GM18520 (cell line): ENCODE data around the gene ARMC5.

Experiments used
- ATAC-seq: cut with Tn5 transposase; IDR thresholded peaks from one replicate; pipeline ENCODE4 v1.9.1; 2021; ENCODE audit not compliant: unreplicated experiment

The ARMC5 gene

DNA sequence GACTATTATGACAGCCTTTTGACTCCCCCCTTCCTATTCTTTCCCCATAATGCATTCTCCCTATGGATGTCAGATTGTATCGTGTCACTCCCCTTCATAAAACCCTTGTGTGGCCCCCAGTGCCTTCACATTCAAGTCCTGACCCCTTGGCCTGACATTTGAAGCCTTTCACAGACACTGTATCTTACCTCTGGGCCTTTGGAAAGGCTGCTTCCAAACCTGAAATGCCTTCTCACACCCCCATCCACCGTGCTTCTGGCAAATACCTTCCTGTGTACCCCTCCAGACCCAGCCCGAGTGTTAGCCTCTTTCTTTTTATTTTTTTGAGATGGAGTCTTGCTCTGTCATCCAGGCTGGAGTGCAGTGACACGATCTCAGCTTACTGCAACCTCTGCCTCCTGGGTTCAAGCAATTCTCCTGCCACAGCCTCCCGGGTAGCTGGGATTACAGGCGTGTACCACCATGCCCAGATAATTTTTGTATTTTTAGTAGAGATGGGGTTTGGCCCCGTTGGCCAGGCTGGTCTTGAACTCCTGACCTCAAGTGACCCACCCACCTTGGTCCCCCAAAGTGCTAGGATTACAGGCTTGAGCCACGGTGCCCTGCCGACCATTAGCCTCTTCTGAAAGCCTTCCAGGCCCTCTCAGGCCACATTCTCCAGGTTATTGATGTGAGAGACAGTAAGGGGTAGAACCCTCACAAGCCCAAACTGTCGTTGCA lies 2.1 kb downstream of the ARMC5 start:
- ATAC-seq = no peak

DNA sequence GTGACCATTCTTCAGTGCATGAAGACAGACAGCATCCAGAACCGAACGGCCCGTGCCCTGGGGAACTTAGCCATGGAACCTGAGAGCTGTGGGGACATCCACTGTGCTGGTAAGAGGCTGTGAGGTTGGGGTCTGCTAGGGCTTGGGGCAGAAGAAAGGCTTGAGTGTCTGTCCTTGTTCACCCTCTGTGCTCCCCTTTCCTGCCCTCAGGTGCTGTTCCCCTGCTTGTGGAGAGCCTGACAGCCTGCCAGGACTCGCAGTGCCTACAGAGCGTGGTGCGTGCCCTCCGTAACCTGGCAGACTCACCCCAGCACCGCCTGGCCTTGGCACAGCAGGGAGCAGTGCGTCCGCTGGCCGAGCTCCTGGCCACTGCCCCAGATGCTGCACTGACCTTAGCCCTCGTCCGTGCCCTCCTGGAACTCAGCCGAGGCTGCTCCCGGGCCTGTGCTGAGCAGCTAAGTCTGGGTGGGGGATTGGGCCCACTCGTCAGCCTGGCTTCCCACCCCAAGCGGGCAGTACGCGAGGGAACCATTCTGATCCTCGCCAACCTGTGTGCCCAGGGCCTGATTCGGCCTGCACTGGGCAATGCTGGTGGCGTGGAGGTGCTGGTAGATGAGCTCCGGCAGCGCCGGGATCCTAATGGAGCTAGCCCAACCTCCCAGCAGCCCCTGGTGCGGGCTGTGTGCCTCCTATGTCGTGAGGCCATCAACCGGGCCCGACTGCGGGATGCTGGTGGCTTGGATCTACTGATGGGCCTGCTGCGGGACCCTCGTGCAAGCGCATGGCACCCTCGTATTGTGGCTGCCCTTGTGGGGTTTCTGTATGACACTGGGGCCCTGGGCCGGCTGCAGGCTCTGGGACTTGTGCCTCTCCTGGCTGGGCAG lies 2.9 kb downstream of the ARMC5 start:
- ATAC-seq = no peak

DNA sequence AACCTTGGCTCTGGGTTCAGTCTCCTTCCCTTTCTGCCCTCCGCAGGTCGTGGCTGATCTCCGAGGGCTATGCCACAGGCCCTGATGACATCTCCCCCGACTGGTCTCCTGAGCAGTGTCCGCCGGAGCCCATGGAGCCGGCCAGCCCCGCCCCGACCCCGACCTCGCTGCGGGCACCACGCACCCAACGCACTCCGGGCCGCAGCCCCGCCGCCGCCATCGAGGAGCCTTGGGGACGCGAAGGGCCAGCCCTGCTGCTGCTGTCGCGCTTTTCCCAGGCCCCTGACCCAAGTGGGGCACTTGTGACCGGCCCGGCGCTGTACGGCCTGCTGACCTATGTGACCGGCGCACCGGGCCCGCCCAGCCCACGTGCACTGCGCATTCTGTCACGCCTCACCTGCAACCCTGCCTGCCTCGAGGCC lies 5.1 kb downstream of the ARMC5 start:
- ATAC-seq = no peak

DNA sequence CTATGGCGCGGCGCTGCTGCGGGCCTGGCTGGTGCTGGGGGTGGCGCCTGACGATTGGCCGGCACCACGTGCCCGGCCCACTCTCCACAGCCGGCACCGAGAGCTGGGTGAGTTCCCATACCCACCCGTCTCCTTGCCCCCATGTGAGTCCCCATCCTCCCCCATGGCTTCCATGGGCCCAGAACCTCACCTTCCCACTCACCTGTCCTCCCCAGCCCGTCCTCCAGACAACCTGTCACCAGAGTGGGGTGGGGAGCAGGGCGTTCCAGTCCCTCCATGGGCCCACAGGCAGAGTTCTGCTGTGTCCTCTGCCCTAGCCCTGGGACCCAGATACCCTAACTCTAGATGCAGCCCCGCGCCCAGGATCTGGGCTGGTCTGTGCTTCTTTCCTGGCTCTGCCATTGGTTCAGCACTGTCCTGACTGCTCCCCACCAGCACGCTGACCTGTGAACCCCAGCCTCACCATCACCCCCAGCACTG lies 5.5 kb downstream of the ARMC5 start:
- ATAC-seq = no peak

DNA sequence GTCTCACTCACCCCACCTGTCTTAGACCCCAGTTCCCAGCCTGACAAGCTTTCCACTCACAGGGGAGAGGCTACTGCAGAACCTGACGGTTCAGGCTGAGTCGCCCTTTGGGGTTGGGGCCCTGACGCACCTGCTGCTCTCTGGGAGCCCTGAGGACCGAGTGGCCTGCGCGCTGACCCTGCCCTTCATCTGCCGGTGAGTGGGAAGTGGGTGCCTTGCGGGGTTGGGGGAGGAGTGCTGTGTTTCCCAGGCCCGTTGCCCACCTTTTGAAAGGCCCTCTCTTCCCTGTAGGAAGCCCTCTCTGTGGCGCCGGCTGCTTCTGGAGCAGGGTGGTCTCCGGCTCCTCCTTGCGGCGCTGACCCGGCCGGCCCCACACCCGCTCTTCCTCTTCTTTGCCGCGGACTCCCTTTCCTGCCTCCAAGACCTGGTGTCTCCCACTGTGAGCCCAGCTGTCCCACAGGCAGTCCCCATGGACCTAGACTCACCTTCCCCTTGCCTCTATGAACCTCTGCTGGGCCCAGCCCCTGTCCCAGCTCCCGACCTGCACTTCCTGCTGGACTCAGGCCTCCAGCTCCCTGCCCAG lies 6.6 kb downstream of the ARMC5 start:
- ATAC-seq = no peak

DNA sequence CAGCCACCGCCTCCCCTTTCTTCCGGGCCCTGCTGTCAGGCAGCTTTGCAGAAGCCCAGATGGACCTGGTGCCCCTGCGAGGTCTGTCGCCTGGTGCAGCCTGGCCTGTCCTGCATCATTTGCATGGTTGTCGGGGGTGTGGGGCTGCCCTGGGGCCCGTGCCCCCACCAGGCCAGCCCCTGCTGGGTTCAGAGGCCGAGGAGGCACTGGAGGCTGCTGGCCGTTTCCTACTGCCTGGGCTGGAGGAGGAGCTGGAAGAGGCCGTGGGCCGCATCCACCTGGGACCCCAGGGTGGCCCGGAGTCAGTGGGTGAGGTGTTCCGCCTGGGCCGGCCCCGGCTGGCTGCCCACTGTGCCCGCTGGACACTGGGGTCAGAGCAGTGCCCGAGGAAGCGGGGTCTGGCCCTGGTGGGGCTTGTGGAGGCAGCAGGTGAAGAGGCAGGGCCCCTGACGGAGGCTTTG lies 7.1 kb downstream of the ARMC5 start:
- ATAC-seq = no peak

DNA sequence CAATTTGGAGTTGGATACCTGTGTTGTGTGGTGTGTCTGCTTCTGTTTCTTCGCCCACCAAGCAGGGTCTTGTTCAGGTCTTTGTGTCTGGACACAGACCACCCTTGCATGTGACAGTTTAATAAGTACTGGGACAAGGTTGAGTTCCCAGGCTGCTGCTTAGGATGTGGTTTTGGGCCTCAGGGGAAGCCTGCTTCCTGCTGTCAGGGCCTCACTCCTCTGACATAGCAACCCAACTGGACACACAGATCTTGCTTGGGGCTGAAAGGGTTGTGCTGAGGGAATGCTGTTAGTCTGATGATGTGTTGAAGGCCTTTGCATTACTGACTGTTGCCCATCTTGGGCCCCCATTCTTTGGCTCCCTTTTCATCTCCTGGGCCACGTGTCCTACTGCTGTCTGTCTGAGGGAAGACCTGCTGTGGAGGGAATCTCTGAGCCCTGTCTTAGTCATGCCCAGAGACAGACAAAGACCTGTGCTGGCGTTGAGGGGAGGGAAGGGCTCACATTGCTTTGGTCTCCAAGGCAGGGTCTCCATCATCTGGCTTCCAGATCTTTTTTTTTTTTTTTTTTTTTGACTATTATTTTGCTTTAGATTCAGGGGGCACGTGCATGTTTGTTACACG lies 8.0 kb downstream of the ARMC5 start:
- ATAC-seq = no peak

DNA sequence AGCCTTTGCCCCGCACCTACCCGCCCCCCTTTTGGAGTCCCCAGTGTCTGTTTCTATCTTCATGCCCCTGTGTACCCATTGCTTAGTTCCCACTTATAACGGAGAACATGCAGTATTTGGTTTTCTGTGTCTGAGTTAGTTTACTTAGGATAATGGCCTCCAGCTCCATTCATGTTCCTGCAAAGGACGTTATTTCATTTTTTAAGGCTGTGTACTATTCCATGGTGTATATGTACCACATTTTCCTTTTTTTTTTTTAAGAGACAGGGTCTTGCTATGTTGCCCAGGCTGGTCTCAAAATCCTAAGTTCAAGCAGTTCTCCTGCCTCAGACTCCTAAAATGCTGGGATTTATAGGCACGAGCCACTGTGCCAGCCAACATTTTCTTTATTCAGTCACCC lies 8.6 kb downstream of the ARMC5 start:
- ATAC-seq = no peak

DNA sequence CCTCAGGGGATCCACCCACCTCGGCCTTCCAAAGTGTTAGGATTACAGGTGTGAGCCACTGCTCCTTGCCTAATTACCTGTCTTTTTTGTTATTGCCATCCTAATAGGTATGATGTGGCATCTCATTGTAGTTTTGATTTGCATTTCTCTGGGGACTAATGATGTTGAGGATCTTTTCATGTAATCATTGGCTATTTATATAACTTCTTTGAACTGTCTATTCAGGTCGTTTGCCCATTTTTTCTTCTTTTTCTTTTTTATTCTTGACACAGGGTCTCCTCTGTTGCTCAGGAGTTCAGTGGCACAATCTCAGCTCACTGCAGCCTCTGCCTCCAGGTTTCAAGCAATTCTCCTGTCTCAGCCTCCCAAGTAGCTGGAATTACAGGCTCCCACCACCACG lies 11.3 kb downstream of the ARMC5 start:
- no peak for ATAC-seq

DNA sequence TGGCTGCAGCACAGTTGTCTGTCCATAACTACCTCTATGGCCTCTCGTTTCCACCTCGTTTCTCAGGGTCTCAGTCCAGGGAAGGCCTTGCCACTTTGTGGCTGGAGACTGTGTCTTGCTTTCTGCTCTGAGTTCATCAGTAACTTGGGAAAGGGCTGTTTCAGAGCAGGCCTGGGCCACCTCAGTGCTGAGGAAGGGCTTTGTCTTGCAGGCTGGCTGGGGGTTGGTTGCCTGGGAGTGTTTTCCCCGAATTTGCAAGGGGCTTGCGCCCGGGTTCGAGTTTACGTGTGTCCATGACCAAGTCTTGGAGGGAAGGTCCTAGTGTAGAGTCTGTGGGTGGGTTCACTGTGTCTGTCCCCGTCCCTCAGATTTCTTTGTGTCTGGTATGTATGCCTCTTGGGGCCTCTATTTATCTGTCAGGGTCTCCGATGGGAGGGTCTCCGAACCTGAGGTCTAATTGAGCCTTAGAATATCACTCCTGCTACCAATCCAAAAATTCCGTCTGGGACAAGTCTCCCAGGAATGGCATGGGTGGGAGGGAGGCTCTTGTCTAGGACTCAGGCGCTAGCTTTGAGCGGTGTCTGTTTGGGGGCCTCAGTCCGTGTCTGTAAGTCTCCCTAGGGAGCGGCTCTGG lies 12.1 kb downstream of the ARMC5 start:
- no peak for ATAC-seq

DNA sequence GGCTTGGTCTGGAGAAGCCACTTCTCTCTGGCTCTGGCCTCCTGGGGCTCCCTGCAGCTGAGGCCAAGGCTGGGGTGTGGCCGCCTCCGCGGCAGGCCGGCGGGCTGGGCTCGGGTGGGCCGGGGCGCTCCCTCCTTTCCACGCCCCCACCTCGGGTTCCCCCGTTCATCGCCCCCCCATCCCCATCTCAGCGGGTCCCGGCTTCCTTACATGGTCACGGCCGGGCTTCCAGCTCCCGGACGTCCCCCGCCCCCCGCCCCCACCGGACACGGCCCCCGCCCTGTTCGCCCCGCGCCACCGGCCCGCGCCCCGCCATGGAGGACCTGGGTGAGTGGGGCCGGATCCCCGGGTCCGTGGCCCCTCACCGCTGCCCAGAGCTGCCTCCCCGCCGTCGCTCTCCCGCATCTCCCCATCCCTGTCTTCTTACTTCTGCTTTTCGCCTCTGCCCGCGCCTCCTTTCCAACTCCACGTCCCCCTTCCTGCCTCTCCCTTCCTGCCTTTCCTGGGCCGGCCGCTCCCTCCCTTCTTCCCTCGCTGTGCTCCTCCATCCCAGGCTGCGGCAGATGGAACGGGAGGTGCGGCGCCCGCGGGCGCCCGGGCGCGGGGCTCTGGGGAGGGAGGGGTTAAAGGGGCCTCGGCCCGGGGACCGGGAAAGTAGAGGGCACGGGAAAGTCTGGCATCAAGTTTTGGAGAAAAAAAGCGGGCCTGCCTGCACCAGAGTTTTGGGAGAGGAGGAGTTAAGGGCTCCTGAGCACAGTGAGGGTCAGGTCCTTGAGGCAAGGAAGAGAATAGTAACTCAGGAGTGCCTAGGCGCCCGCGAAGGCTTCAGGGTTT lies 12.8 kb downstream of the ARMC5 start, which contains the start of gene TGFB1I1:
Gene TGFB1I1 (plus strand): TSS at position 278 of the 834 bp plus-strand sequence. CDS start 37 bp downstream, at position 315.
- ATAC-seq = no peak

DNA sequence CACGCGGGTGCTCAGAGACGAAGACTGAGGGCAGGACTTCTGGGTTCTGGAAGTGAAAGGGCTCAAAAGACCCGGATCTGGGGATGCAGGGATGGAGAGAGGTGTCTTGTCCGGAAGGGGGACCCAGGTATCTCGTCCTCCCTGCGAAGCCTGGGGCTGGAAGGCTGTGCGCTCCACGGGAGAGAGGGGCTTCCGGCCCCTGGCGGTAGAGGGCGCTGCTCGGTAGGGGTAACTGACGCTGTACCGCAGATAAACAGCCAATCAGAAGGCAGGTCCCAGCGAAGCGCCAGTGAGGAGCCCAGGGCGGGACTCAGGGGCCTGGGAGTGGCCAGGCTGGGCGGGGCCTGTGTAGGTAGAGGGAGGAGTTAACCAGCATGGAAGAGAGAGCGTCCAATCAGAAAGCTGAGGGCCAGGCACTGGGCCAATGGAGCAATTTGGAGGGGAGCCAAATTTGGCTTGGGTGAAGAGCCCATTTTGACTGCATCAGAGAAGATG lies 13.5 kb downstream of the ARMC5 start:
- ATAC-seq = no peak

DNA sequence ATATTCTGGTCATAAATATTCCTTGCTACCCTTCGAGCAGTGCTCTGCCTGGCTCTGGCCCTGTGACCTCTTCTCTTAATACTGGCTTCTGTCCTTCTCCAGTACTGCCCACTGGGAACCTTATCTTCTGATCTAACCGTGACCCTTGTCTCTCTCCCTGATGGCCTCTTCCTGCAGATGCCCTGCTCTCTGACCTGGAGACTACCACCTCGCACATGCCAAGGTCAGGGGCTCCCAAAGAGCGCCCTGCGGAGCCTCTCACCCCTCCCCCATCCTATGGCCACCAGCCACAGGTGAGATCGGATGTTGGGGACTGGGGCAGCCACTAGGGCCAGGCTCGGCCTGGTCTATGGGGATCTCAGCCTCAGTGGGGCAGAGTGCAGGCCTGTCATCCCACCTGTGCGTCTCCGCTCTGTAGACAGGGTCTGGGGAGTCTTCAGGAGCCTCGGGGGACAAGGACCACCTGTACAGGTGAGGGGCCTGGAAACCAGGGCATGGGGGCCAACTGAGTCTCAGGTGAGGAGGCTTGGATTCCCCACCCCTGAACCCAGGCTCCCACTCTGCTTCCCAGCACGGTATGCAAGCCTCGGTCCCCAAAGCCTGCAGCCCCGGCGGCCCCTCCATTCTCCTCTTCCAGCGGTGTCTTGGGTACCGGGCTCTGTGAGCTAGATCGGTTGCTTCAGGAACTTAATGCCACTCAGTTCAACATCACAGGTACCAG lies 14.1 kb downstream of the ARMC5 start:
- ATAC-seq = no peak

DNA sequence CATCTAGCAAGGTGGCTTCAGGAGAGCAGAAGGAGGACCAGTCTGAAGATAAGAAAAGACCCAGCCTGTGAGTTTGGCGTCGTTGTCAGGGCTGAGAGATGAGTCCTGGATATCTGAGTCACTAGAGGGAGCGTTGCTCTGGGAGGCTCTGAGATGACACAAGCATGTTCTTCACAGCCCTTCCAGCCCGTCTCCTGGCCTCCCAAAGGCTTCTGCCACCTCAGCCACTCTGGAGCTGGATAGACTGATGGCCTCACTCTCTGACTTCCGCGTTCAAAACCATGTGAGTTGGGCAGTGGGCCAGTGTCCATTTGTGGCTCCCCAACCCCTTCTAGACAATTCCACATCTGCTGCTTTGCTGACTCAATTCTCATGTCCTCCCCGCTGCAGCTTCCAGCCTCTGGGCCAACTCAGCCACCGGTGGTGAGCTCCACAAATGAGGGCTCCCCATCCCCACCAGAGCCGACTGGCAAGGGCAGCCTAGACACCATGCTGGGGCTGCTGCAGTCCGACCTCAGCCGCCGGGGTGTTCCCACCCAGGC lies 14.9 kb downstream of the ARMC5 start:
- ATAC-seq = no peak

DNA sequence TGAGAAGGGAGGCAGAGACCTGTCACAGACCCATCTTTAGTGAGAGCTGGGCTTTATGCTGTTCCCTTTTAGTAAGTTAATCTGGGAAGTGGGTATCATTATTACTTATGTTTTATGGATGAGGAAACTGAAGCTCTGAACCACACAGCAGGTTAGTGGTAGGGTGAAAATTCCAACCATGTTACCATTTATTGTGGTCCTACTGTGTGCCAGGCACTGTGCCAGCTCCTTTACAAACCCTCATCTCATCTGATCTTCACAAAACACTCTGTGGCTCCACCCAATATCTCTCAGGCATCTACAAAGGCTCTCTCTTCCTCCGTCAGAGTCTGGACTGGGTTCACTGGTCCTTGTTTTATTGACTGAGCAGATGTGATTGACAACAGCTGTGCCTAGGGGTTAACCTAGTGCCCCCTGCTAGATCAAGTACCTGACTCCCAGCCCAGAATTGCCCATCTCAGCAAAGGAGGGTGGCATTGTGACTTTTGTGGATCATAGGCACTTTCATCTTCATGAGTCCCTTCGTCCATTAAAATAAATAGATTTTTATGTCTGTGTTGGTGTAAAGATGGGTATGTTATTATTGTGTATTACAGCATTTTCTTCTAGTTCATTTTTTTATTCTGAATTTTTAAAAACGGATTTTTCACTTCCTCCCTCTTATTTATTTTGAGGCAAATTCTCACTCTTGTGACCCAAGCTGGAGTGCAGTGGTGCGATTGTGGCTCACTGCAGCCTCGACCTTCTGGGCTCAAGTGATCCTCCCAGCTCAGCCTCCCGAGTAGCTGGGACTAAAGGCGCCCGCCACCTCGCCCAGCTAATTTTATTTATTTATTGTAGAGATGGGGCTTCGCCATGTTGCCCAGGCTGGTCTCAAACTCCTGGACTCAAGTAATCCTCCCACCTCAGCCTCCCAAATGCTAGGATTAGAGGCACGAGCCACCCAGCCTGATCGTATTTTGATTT lies 15.8 kb downstream of the ARMC5 start:
- ATAC-seq = no peak

DNA sequence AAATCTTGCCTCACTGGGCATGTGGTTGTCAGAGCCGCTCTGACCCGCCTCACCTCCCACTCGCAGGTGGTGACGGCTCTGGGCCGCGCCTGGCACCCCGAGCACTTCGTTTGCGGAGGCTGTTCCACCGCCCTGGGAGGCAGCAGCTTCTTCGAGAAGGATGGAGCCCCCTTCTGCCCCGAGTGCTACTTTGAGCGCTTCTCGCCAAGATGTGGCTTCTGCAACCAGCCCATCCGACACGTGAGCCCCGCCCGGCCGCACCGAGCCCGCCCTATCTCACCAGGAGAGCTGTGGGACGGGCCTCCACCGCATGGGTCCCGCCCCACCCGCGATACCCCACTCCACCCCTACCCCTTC lies 16.6 kb downstream of the ARMC5 start:
- no peak for ATAC-seq
